WERI-Rb-1 (cell line): ENCODE data around the gene CADM1.

ENCODE experiments used
- DNase-seq: peaks from one replicate; pipeline ENCODE4 v3.0.0-alpha.2; 2020
- H3K27ac ChIP-seq: fragments of 250-450 bp; sonication (Bioruptor Pico); 2 replicates; pipeline ENCODE4 v1.5.1; 2020; ENCODE audit warnings: mild to moderate bottlenecking, moderate library complexity
- H3K27me3 ChIP-seq: fragments of 250-450 bp; sonication (Bioruptor Pico); 2 replicates; pipeline ENCODE4 v1.5.1; 2021; ENCODE audit warnings: mild to moderate bottlenecking, low read depth, moderate library complexity; ENCODE audit not compliant: insufficient read depth, severe bottlenecking
- H3K36me3 ChIP-seq: fragments of 250-450 bp; sonication (Bioruptor Pico); 2 replicates; pipeline ENCODE4 v1.5.1; 2020; ENCODE audit warnings: mild to moderate bottlenecking, moderate library complexity
- H3K4me3 ChIP-seq: 2 replicates; pipeline ENCODE4 v1.5.1; 2011; ENCODE audit warnings: low read depth, mild to moderate bottlenecking, control low read depth, low read length
- H3K9me3 ChIP-seq: fragments of 250-450 bp; sonication (Bioruptor Pico); 2 replicates; pipeline ENCODE4 v1.5.1; 2021; ENCODE audit warnings: mild to moderate bottlenecking, moderate library complexity; ENCODE audit not compliant: severe bottlenecking
- CTCF ChIP-seq: IDR thresholded peaks from 2 replicates; pipeline ENCODE4 v1.5.1; 2011; ENCODE audit warnings: low read depth, mild to moderate bottlenecking, control low read depth, inconsistent platforms, low read length

Gene CADM1

GRCh38 chr11:115132436-115133228, 371.6 kb downstream of the CADM1 start:
- H3K4me3 ChIP-seq, result no peak overlapping the region
- no peaks in the 10 kb centered on the region for H3K9me3 ChIP-seq
- H3K36me3 ChIP-seq, result no peaks in the 10 kb centered on the region
- H3K27me3 ChIP-seq, result no peaks in the 10 kb centered on the region
- TF ChIP-seq CTCF, result peak; percentile 84
- peak; percentile 33 for DNase-seq
- H3K27ac ChIP-seq, result no peak overlapping the region

GRCh38 chr11:115129473-115130289, 374.5 kb downstream of the CADM1 start:
- Histone ChIP-seq H3K36me3 (no peaks in the 10 kb centered on the region), H3K9me3 (no peaks in the 10 kb centered on the region), H3K4me3 (no peak overlapping the region), H3K27me3 (no peaks in the 10 kb centered on the region), H3K27ac (no peak overlapping the region)
- no peak for TF ChIP-seq CTCF
- no peak for DNase-seq

- no peaks in the 10 kb centered on the region for H3K27me3 ChIP-seq
- H3K27ac ChIP-seq, result no peak overlapping the region
- TF ChIP-seq CTCF, result no peak
- DNase-seq, result peak; percentile 59
- H3K9me3 ChIP-seq, result no peaks in the 10 kb centered on the region
- no peaks in the 10 kb centered on the region for H3K36me3 ChIP-seq
- no peak overlapping the region for H3K4me3 ChIP-seq
Measured at GRCh38 chr11:115128226-115128625, 376.0 kb downstream of the CADM1 start.

GRCh38 chr11:115127790-115128189, 376.4 kb downstream of the CADM1 start:
- no peaks in the 10 kb centered on the region for H3K9me3 ChIP-seq
- no peak overlapping the region for H3K27ac ChIP-seq
- no peak for DNase-seq
- H3K4me3 ChIP-seq, result no peak overlapping the region
- no peaks in the 10 kb centered on the region for H3K36me3 ChIP-seq
- no peaks in the 10 kb centered on the region for H3K27me3 ChIP-seq
- TF ChIP-seq CTCF, result no peak

- peak; percentile 17 for DNase-seq
- TF ChIP-seq CTCF, result no peak
- no peaks in the 10 kb centered on the region for H3K9me3 ChIP-seq
- H3K27ac ChIP-seq, result no peak overlapping the region
- no peak overlapping the region for H3K4me3 ChIP-seq
- no peaks in the 10 kb centered on the region for H3K27me3 ChIP-seq
- H3K36me3 ChIP-seq, result no peaks in the 10 kb centered on the region
Measured at GRCh38 chr11:115126515-115127208, 377.6 kb downstream of the CADM1 start.
